ENCODE data around the gene TOGARAM1.

DNA sequence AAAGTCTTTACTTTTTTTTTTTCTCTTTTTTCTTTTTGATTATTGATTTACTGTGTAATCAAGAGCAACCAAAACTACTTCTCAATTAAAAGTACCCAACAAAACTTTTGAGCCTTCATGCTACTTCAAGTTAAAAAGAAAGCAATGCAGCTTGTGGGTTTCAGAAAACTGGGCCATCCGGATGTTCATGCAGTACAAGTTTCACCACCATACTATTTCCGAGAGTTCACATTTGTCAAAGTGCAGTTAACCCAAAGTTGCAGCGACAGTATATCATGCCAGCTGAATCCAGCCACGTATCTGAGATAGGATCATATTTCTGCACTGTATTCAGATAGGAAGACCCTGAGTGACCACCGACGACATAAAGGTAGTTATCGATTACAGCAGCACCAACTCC is 33.2 kb upstream of the TOGARAM1 start:
- TF ChIP-seq, protein P1, sequence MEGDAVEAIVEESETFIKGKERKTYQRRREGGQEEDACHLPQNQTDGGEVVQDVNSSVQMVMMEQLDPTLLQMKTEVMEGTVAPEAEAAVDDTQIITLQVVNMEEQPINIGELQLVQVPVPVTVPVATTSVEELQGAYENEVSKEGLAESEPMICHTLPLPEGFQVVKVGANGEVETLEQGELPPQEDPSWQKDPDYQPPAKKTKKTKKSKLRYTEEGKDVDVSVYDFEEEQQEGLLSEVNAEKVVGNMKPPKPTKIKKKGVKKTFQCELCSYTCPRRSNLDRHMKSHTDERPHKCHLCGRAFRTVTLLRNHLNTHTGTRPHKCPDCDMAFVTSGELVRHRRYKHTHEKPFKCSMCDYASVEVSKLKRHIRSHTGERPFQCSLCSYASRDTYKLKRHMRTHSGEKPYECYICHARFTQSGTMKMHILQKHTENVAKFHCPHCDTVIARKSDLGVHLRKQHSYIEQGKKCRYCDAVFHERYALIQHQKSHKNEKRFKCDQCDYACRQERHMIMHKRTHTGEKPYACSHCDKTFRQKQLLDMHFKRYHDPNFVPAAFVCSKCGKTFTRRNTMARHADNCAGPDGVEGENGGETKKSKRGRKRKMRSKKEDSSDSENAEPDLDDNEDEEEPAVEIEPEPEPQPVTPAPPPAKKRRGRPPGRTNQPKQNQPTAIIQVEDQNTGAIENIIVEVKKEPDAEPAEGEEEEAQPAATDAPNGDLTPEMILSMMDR (conservative IDR thresholded peaks at IDR 0.05; ENCODE audit: low read depth, low read length): no peak
- TF ChIP-seq EZH2 (IDR thresholded peaks at IDR 0.05; ENCODE audit: low read length, unreplicated experiment): no peak

Measured in PC-3 (cell line).